Kidney epithelial cell (primary cell): Measurements from ENCODE around the gene SND1. TPM values are rescaled to one million over a fixed set of nuclear protein-coding genes. Genes with fewer than 3 reads are reported as not detected.

Source experiments
- DNase-seq: peaks from one replicate; pipeline ENCODE4 v3.0.0-alpha.2; 2010; ENCODE audit warnings: low read depth
- H3K27me3 ChIP-seq: 2 replicates; pipeline ENCODE4 v1.6.0; 2011; ENCODE audit warnings: low read length; ENCODE audit not compliant: control insufficient read depth, insufficient read depth
- H3K36me3 ChIP-seq: 2 replicates; pipeline ENCODE4 v1.5.1; 2011; ENCODE audit warnings: low read length; ENCODE audit not compliant: control insufficient read depth, insufficient read depth
- H3K4me3 ChIP-seq: 2 replicates; pipeline ENCODE4 v1.5.1; 2011; ENCODE audit warnings: low read depth, mild to moderate bottlenecking, control low read depth, low read length
- CTCF ChIP-seq: IDR thresholded peaks from 2 replicates; pipeline ENCODE4 v1.5.1; 2011; ENCODE audit warnings: mild to moderate bottlenecking, moderate library complexity, low read length, control low read depth, inconsistent platforms; ENCODE audit not compliant: insufficient read depth, poor library complexity, severe bottlenecking
- total RNA-seq: library from RNA; depleted of rRNA; stranded (reverse); fragments of >200 nt; gene quantifications from 2 replicates; pipeline ENCODE4 v1.2.3, GENCODE V29; 2015

SND1 gene
- total RNA-seq, 1 donor from 2014 or later = 257 TPM

GRCh38 chr7:128017862-128018845 is 366.2 kb downstream of the SND1 start:
- H3K4me3 ChIP-seq = no peak overlapping the region
- no peak for TF ChIP-seq CTCF
- H3K36me3 ChIP-seq = no peaks in the 10 kb centered on the region
- no peaks in the 10 kb centered on the region for H3K27me3 ChIP-seq
- DNase-seq = peak; percentile 52

GRCh38 chr7:128019288-128019687 is 367.3 kb downstream of the SND1 start:
- H3K4me3 ChIP-seq = no peak overlapping the region

GRCh38 chr7:128020159-128020558 is 368.2 kb downstream of the SND1 start:
- no peak overlapping the region for H3K4me3 ChIP-seq
- DNase-seq = no peak
- no peaks in the 10 kb centered on the region for H3K36me3 ChIP-seq
- TF ChIP-seq CTCF = peak; percentile 38
- no peaks in the 10 kb centered on the region for H3K27me3 ChIP-seq

More at GRCh38 chr7:128019288-128019687, 367.3 kb downstream of the SND1 start:
- DNase-seq = no peak
- Histone ChIP-seq H3K27me3 (no peaks in the 10 kb centered on the region), H3K36me3 (no peaks in the 10 kb centered on the region)
- TF ChIP-seq CTCF = no peak

GRCh38 chr7:128021366-128021765 is 369.4 kb downstream of the SND1 start:
- no peaks in the 10 kb centered on the region for H3K36me3 ChIP-seq
- peak; percentile 72 for DNase-seq
- H3K27me3 ChIP-seq = no peaks in the 10 kb centered on the region
- no peak for TF ChIP-seq CTCF
- no peak overlapping the region for H3K4me3 ChIP-seq

- no peaks in the 10 kb centered on the region for H3K27me3 ChIP-seq
- H3K36me3 ChIP-seq = no peaks in the 10 kb centered on the region
- no peak for DNase-seq
- no peak overlapping the region for H3K4me3 ChIP-seq
- TF ChIP-seq CTCF = no peak
These were observed 370.9 kb downstream of the SND1 start for GRCh38 chr7:128022631-128023532.
